SK-N-SH treated with all-trans-retinoic acid at 6 μM for 48 hours (cell line): ENCODE measurements around the gene TREX2.

Experiments used
- OSR1 ChIP-seq: fragments of 250-450 bp; sonication (Bioruptor Pico); IDR thresholded peaks from 2 replicates; pipeline ENCODE4 v1.8.0; 2022; ENCODE audit warnings: moderate library complexity, mild to moderate bottlenecking, inconsistent platforms
- ZFP3 ChIP-seq: fragments of 250-450 bp; sonication (Bioruptor Pico); IDR thresholded peaks from 2 replicates; pipeline ENCODE4 v1.5.0; 2020; ENCODE audit warnings: mild to moderate bottlenecking, moderate library complexity
- TF ChIP-seq, protein P1 (sequence below): fragments of 250-450 bp; sonication (Bioruptor Pico); IDR thresholded peaks from 2 replicates; pipeline ENCODE4 v1.8.0; 2020; ENCODE audit warnings: mild to moderate bottlenecking, moderate library complexity, borderline replicate concordance

DNA sequence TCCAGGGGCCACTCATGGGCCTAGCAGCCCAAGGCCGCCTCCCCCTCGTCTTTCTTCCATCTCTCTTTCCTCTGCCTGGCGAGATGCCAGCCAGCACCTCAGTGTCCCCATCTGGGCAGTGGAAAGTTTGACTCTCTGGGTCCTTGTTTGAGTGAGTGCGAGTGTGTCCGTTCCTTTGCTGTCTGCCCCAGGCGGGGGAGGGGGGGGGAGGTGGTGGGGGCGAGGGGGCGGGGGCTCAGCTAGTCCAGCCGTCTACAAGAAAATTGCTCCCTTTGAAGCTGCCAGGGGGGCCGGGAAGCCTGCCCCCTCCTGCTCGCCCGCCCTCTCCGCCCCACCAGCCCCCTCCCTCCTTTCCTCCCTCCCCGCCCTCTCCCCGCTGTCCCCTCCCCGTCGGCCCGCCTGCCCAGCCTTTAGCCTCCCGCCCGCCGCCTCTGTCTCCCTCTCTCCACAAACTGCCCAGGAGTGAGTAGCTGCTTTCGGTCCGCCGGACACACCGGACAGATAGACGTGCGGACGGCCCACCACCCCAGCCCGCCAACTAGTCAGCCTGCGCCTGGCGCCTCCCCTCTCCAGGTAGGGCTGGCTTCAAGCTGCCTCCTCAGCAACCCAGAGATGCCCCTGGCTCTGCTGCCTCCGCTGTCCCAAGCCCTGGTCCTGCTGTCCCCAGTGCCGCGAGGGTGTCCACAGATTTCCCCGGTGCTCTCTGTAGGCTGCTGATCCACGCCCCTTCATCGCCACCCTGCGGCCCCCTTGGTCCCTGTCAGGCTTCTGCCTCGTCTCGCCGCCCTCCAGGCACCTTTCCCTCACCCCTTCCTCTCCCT, 48.9 kb upstream of the TREX2 start, which contains the start of gene BGN:
- TF ChIP-seq OSR1: no peak
- TF ChIP-seq ZFP3: no peak
- TF ChIP-seq, protein P1, sequence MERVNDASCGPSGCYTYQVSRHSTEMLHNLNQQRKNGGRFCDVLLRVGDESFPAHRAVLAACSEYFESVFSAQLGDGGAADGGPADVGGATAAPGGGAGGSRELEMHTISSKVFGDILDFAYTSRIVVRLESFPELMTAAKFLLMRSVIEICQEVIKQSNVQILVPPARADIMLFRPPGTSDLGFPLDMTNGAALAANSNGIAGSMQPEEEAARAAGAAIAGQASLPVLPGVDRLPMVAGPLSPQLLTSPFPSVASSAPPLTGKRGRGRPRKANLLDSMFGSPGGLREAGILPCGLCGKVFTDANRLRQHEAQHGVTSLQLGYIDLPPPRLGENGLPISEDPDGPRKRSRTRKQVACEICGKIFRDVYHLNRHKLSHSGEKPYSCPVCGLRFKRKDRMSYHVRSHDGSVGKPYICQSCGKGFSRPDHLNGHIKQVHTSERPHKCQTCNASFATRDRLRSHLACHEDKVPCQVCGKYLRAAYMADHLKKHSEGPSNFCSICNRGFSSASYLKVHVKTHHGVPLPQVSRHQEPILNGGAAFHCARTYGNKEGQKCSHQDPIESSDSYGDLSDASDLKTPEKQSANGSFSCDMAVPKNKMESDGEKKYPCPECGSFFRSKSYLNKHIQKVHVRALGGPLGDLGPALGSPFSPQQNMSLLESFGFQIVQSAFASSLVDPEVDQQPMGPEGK (CRISPR knock-in tag): no peak
